ENCODE data around the gene ATP6V1F. TPM values are rescaled to one million over a fixed set of nuclear protein-coding genes. Genes with fewer than 3 reads are reported as not detected.

ATP6V1F gene
- total RNA-seq, 1 experiment from 2014 or later, result 115 TPM

DNA sequence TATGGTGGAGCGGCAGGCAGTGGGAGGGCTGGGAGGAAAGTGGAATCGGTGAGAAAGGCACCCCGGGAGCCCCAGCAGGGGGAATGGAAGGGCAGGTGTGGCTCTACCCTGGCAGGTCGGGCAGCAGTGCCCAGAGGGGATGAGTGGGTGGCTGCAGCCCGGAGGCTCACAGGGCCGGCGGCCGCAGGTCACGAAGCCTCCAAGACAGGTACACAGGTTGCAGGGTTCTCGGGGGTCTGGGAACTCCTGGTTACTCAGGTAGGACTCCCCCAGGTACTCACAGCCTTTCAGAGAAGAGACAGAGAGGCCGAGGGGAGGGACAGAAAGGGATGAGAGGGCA, 26.1 kb downstream of the ATP6V1F start:
- Histone ChIP-seq H4K20me1 (ENCODE audit: control insufficient read depth, insufficient read depth, insufficient read length) (no peaks in the 10 kb centered on the region), H4K5ac (ENCODE audit: insufficient read length, low read depth, low read length) (no peak overlapping the region), H3K9ac (ENCODE audit: extremely low read depth, insufficient read length, low read length) (no peak overlapping the region), H3K23ac (ENCODE audit: insufficient read length, low read depth, low read length) (no peak overlapping the region), H3K9me3 (ENCODE audit: control insufficient read depth, low read depth, low read length) (no peaks in the 10 kb centered on the region), H2BK5ac (ENCODE audit: insufficient read length, low read length) (no peak overlapping the region), H2BK12ac (ENCODE audit: insufficient read length, low read depth, low read length) (no peak overlapping the region), H4K91ac (ENCODE audit: insufficient read length, low read depth, low read length) (no peak overlapping the region), H2BK20ac (ENCODE audit: low read depth, low read length, poor library complexity, severe bottlenecking) (no peak overlapping the region), H2AFZ (ENCODE audit: low read length) (no peak overlapping the region), H3K4ac (ENCODE audit: low read depth, low read length) (no peak overlapping the region), H2BK120ac (ENCODE audit: low read depth, low read length, poor library complexity, severe bottlenecking) (no peak overlapping the region), H3K4me1 (ENCODE audit: insufficient read depth, low read length) (no peaks in the 10 kb centered on the region), H3K27me3 (ENCODE audit: insufficient read depth, low read length) (no peaks in the 10 kb centered on the region), H3K79me2 (ENCODE audit: insufficient read depth, low read length) (no peaks in the 10 kb centered on the region), H3K79me1 (ENCODE audit: insufficient read depth, low read depth, low read length, poor library complexity, severe bottlenecking) (no peaks in the 10 kb centered on the region), H3K56ac (ENCODE audit: insufficient read length, low read depth, low read length) (no peak overlapping the region), H3K14ac (ENCODE audit: insufficient read depth, low read length) (no peak overlapping the region), H2BK15ac (ENCODE audit: low read depth, low read length) (no peak overlapping the region), H3K23me2 (ENCODE audit: insufficient read length, low read depth, low read length, poor library complexity, severe bottlenecking) (peaks cover 9% of the 10 kb centered on the region), H4K8ac (replicated peaks; ENCODE audit: insufficient read length, low read depth, low read length) (no peak overlapping the region), H3T11ph (ENCODE audit: low read length) (no peak overlapping the region), H2AK5ac (ENCODE audit: insufficient read length, low read length) (no peak overlapping the region), H3K27ac (ENCODE audit: insufficient read length, low read depth, low read length) (no peak overlapping the region), H3K18ac (ENCODE audit: insufficient read length, low read depth, low read length) (no peak overlapping the region), H3K4me2 (ENCODE audit: insufficient read depth, insufficient read length, low read length) (no peak overlapping the region)
- Mint-ChIP-seq H3K9me3 (no peaks in the 10 kb centered on the region), H3K27ac (peak overlapping the region in 1 of 3 experiments; percentile 44; a peak in 3 of 7 replicates), H3K4me1 (peaks cover 4 to 5% of the 10 kb centered on the region in 2 experiments; a peak in 3 of 4 replicates), H3K36me3 (ENCODE audit: insufficient read depth in 1 of 3, low read depth in 3 of 3) (no peaks in the 10 kb centered on the region; a peak in 1 of 7 replicates), H3K27me3 (ENCODE audit: low read depth) (peaks cover 11% of the 10 kb centered on the region), H3K4me3 (no peak overlapping the region)
- TF ChIP-seq CTCF (conservative IDR thresholded peaks at IDR 0.05), result no peak
- no CpG with 5 or more reads among the region's 11 CpGs for WGBS (ENCODE audit: extremely low coverage, insufficient read length, low lambda C conversion rate)
- no peak for DNase-seq

All from H9 (cell line).